Measurements from ENCODE around the gene MYO3B. TPM values are rescaled to one million over a fixed set of nuclear protein-coding genes. Genes with fewer than 3 reads are reported as not detected.
A peak's percentile ranks its signal among the peaks of the same experiment; 100 is the strongest.

The MYO3B gene
- total RNA-seq, 1 donor from 2014 or later = 0.17 TPM

GRCh38 chr2:170420961-170421687 lies 243.2 kb downstream of the MYO3B start:
- intact Hi-C loops (cut with DNase I) = no loop called here
- no peak for TF ChIP-seq CTCF (IDR thresholded peaks at IDR 0.05)
- no peak overlapping the region for H3K4me3 ChIP-seq
- H3K9me3 ChIP-seq = no peaks in the 10 kb centered on the region
- H3K36me3 ChIP-seq = no peaks in the 10 kb centered on the region
- no peak for DNase-seq
- H3K4me1 ChIP-seq = no peaks in the 10 kb centered on the region
- no peak overlapping the region for H3K27ac ChIP-seq
- ATAC-seq = peak; percentile 37
- peaks cover 13% of the 10 kb centered on the region for H3K27me3 ChIP-seq

- DNase-seq (no peak), ATAC-seq (no peak)
- Histone ChIP-seq H3K9me3 (no peaks in the 10 kb centered on the region), H3K36me3 (no peaks in the 10 kb centered on the region), H3K27ac (no peak overlapping the region), H3K4me3 (no peak overlapping the region), H3K4me1 (no peaks in the 10 kb centered on the region), H3K27me3 (peaks cover 11% of the 10 kb centered on the region)
- no peak for TF ChIP-seq CTCF (IDR thresholded peaks at IDR 0.05)
- intact Hi-C loops (cut with DNase I) = no loop called here
Observed at GRCh38 chr2:170423919-170424318, 246.0 kb downstream of the MYO3B start.

GRCh38 chr2:170425281-170425751 lies 247.4 kb downstream of the MYO3B start:
- Histone ChIP-seq H3K27ac (no peak overlapping the region), H3K9me3 (no peaks in the 10 kb centered on the region), H3K4me3 (no peak overlapping the region), H3K4me1 (no peaks in the 10 kb centered on the region), H3K36me3 (no peaks in the 10 kb centered on the region), H3K27me3 (no peaks in the 10 kb centered on the region)
- no peak for ATAC-seq
- intact Hi-C loops (cut with DNase I) = no loop called here
- DNase-seq = no peak
- TF ChIP-seq CTCF (IDR thresholded peaks at IDR 0.05) = no peak

GRCh38 chr2:170428868-170429267 lies 250.9 kb downstream of the MYO3B start:
- TF ChIP-seq CTCF (IDR thresholded peaks at IDR 0.05) = no peak
- intact Hi-C loops (cut with DNase I) = no loop called here

GRCh38 chr2:170432823-170433222 lies 254.9 kb downstream of the MYO3B start:
- no peaks in the 10 kb centered on the region for H3K9me3 ChIP-seq
- H3K4me3 ChIP-seq = no peak overlapping the region
- ATAC-seq = no peak
- H3K27me3 ChIP-seq = no peaks in the 10 kb centered on the region
- intact Hi-C loops (cut with DNase I) = no loop called here
- no peak overlapping the region for H3K27ac ChIP-seq
- TF ChIP-seq CTCF (IDR thresholded peaks at IDR 0.05) = no peak
- DNase-seq = no peak
- H3K4me1 ChIP-seq = no peaks in the 10 kb centered on the region
- H3K36me3 ChIP-seq = no peaks in the 10 kb centered on the region

More at GRCh38 chr2:170428868-170429267, 250.9 kb downstream of the MYO3B start:
- Histone ChIP-seq H3K9me3 (no peaks in the 10 kb centered on the region), H3K36me3 (no peaks in the 10 kb centered on the region), H3K27ac (no peak overlapping the region), H3K4me1 (no peaks in the 10 kb centered on the region), H3K4me3 (no peak overlapping the region), H3K27me3 (no peaks in the 10 kb centered on the region)
- ATAC-seq (no peak), DNase-seq (no peak)

Data from upper lobe of right lung (tissue), 1 donor.